ENCODE results near the gene CANT1.

CANT1 gene

GRCh38 chr17:79007504-79008381 lies 1.8 kb downstream of the CANT1 start:
- no peak for DNase-seq

GRCh38 chr17:79006794-79007503 lies 2.6 kb downstream of the CANT1 start:
- no peak for DNase-seq

- DNase-seq = no peak
Measured at GRCh38 chr17:79006046-79006445, 3.5 kb downstream of the CANT1 start.

- peak; percentile 98 for DNase-seq
Measured at GRCh38 chr17:79005063-79005861, 4.3 kb downstream of the CANT1 start.

- DNase-seq = peak; percentile 36
Measured at GRCh38 chr17:79003661-79004411, 5.7 kb downstream of the CANT1 start.

GRCh38 chr17:79002796-79003593 lies 6.6 kb downstream of the CANT1 start:
- no peak for DNase-seq

- DNase-seq = no peak
Measured at GRCh38 chr17:79002291-79002690, 7.3 kb downstream of the CANT1 start.

- DNase-seq = no peak
Measured at GRCh38 chr17:79001190-79002020, 8.2 kb downstream of the CANT1 start.

- DNase-seq = peak; percentile 64
Measured at GRCh38 chr17:79000396-79001189, 9.0 kb downstream of the CANT1 start.

- DNase-seq = no peak
Measured at GRCh38 chr17:78999947-79000395, 9.6 kb downstream of the CANT1 start.

- DNase-seq = no peak
Measured at GRCh38 chr17:78999056-78999768, 10.4 kb downstream of the CANT1 start.

- no peak for DNase-seq
Measured at GRCh38 chr17:78998311-78999055, 11.1 kb downstream of the CANT1 start.

GRCh38 chr17:78997881-78998280 lies 11.7 kb downstream of the CANT1 start:
- no peak for DNase-seq

GRCh38 chr17:78997231-78997741 lies 12.3 kb downstream of the CANT1 start:
- DNase-seq = no peak

GRCh38 chr17:78996781-78997201 lies 12.8 kb downstream of the CANT1 start:
- DNase-seq = no peak

- DNase-seq = no peak
Measured at GRCh38 chr17:78995761-78996451, 13.7 kb downstream of the CANT1 start.

- DNase-seq = no peak
Measured at GRCh38 chr17:78995022-78995760, 14.4 kb downstream of the CANT1 start.

Data from NCI-H69 (cell line).